Motor neuron (in vitro differentiated cells): ENCODE results near the gene COL1A2. TPM values are rescaled to one million over a fixed set of nuclear protein-coding genes. Genes with fewer than 3 reads are reported as not detected.

Experiments
- ATAC-seq, 8 experiments: fragments of 200-7000 bp; cut with Tn5 transposase; replicated peaks in 6 of 8; 2 replicates each; pipeline ENCODE4 v1.8.0; 2021; ENCODE audit warnings: mild to moderate bottlenecking in 8 of 8, moderate library complexity in 8 of 8
- H3K27ac ChIP-seq, 2 donors: fragments of 250-450 bp; sonication (Bioruptor Pico); 2 replicates each; pipeline ENCODE4 v1.9.0; 2021; ENCODE audit warnings: antibody characterized with exemption in 2 of 2, mild to moderate bottlenecking in 2 of 2, moderate library complexity in 1 of 2
- H3K4me1 ChIP-seq, 2 donors: fragments of 250-450 bp; sonication (Bioruptor Pico); replicated peaks in 1 of 2; 2 replicates each; pipeline ENCODE4 v1.6.1; 2021; ENCODE audit warnings: antibody characterized with exemption in 2 of 2, mild to moderate bottlenecking in 2 of 2, moderate library complexity in 1 of 2
- H3K4me3 ChIP-seq, 5 donors: fragments of 250-450 bp; sonication (Bioruptor Pico); 2 replicates each; pipeline ENCODE4 v1.9.0; 2021; ENCODE audit warnings: antibody characterized with exemption in 5 of 5, mild to moderate bottlenecking in 5 of 5, moderate library complexity in 4 of 5
- WGBS, 10 experiments: fragments of 450-650 bp; shearing (Covaris generic); methylation state at CpG; one replicate each; pipeline ENCODE4 v1.0.0; 2022; 5-methylcytosine and 5-hydroxymethylcytosine counted together
- in situ Hi-C, 9 experiments: fragments of 400-800 bp; cut with MboI; loops; one replicate each; pipeline ENCODE4 v1.15.0; 2021; ENCODE audit warnings: low sequenced_read_pairs in 9 of 9, low pct_unique_long_range_greater_than_20kb in 2 of 9; ENCODE audit not compliant: unreplicated experiment in 9 of 9
- total RNA-seq, 8 experiments: library from RNA; unstranded; fragments of 300-600 nt; gene quantifications; 2 replicates each; pipeline versions ENCODE4 v1.2.3 to v1.2.4, GENCODE V29; 2022

COL1A2 gene
- total RNA-seq, 8 experiments from 2014 or later: 0.16 to 1,790 (median 1.4) TPM

- Histone ChIP-seq H3K4me3 (no peak overlapping the region), H3K4me1 (peaks cover 0 to 4% of the 10 kb centered on the region in 2 donors), H3K27ac (no peak overlapping the region)
- WGBS, 10 experiments: 89 to 100% (median 100%) methylated on average over 1 of the region's 1 CpG; no CpG with 5 or more reads in 2 of the 10 experiments
- in situ Hi-C loops: no loop called here
- no peak for ATAC-seq
These were observed 5.3 kb upstream of the COL1A2 start for GRCh38 chr7:94389381-94389780.

GRCh38 chr7:94391726-94392392 is 2.8 kb upstream of the COL1A2 start:
- WGBS, 10 experiments: 0 to 36% (median 10%) methylated on average over 1 to 3 of the region's 4 CpGs
- peaks cover 0 to 4% of the 10 kb centered on the region in 2 donors for H3K4me1 ChIP-seq
- peak in 5 of 8 experiments; percentile 23 to 54 (median 38) for ATAC-seq
- no peak overlapping the region for H3K4me3 ChIP-seq
- no peak overlapping the region for H3K27ac ChIP-seq
- in situ Hi-C loops: loop anchor here in 3 of 9 experiments (10.0 kb wide), 1 partner anchor 97 kb away; no protein-coding TSS in a partner anchor

DNA sequence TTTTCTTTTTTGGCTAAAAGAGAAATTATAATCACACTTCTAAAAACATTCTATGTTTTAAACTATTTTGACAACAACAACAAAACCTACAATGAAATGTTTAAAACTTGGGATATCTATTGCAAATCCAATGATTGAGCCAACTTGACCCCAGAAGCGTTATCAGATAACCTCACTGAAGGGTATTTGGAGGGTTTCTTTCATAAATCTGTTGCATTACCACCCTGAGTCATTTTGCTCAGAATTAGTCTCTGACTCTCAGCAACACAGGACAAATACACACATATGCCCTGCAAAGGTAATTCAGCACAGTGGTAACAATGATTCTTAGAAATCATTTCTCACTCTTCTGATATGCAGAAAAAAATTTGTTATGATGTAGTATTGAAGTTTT is 2.3 kb upstream of the COL1A2 start:
- Histone ChIP-seq H3K4me1 (peaks cover 0 to 4% of the 10 kb centered on the region in 2 donors), H3K4me3 (no peak overlapping the region), H3K27ac (no peak overlapping the region)
- ATAC-seq: peak in 1 of 8 experiments; percentile 24
- in situ Hi-C loops: loop anchor here in 3 of 9 experiments (10.0 kb wide), 1 partner anchor 98 kb away; no protein-coding TSS in a partner anchor
- WGBS, 10 experiments: 10 to 67% (median 43%) methylated on average over 1 of the region's 1 CpG; no CpG with 5 or more reads in 2 of the 10 experiments

DNA sequence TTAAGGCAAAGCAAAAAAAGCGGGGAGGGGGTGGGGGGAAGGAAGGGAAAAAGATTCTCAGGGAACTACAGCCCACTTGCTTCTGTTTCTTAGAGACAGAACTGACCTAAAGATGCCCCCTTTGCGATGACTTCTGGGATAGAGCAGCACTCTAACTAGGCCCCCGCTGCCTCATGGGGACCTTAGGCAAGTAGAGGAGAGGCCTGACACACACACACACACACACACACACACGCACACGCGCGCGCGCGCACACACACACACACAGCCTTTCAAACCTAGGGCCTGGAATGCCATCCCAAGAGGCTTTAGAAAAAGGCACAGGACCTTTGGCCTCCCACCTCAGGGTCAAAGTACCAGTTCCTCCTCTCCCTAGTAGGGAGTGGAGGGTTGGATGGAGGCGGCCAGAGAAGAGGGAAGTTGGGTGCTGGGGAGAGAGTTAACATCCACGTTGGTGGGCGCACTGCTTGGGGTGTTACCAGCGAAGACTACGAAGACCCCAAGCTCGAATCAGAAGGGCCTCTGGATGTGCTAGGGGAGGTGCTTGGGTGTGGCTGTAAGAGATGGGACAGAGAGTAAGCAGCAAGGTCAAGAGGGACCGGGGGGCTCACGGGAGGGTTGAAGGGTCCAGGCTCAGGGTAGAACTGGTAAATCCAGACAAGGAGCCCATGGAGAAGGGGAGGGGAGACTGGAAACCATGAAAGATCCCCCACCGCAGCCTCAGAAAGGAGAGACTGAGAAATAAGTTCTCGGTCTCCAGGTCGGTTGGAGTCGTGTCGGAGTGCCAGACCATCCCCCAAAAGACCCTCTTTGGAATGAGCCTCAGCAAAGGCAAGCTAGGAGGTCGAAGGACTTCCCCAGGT is 1.2 kb upstream of the COL1A2 start:
- H3K27ac ChIP-seq: no peak overlapping the region
- H3K4me1 ChIP-seq: peaks cover 0 to 4% of the 10 kb centered on the region in 2 donors
- WGBS, 10 experiments: 7 to 83% (median 25%) methylated on average over 2 to 15 of the region's 24 CpGs; no CpG with 5 or more reads in 3 of the 10 experiments
- H3K4me3 ChIP-seq: no peak overlapping the region
- in situ Hi-C loops: loop anchor here in 3 of 9 experiments (10.0 kb wide), 1 partner anchor 99 kb away; no protein-coding TSS in a partner anchor
- ATAC-seq: peak in 2 of 8 experiments; percentile 32 to 36

- in situ Hi-C loops: loop anchor here in 3 of 9 experiments (10.0 kb wide), 1 partner anchor 99 kb away; no protein-coding TSS in a partner anchor
- Histone ChIP-seq H3K4me1 (peaks cover 0 to 4% of the 10 kb centered on the region in 2 donors), H3K27ac (no peak overlapping the region), H3K4me3 (no peak overlapping the region)
- ATAC-seq: peak in 3 of 8 experiments; percentile 7 to 10 (median 9)
- 0 to 17% methylated on average over 1 to 2 of the region's 19 CpGs; no CpG with 5 or more reads in 8 of the 10 experiments for WGBS, 10 experiments
These were observed 622 bp upstream of the COL1A2 start for GRCh38 chr7:94394109-94394436.

GRCh38 chr7:94395141-94396036 is 694 bp downstream of the COL1A2 start:
- Histone ChIP-seq H3K27ac (no peak overlapping the region), H3K4me3 (no peak overlapping the region), H3K4me1 (peaks cover 0 to 4% of the 10 kb centered on the region in 2 donors)
- in situ Hi-C loops: loop anchor here in 3 of 9 experiments (10.0 kb wide), 1 partner anchor 101 kb away; no protein-coding TSS in a partner anchor
- ATAC-seq: peak in 4 of 8 experiments; percentile 26 to 88 (median 32)
- 2 to 100% (median 25%) methylated on average over 1 to 14 of the region's 14 CpGs for WGBS, 10 experiments

DNA sequence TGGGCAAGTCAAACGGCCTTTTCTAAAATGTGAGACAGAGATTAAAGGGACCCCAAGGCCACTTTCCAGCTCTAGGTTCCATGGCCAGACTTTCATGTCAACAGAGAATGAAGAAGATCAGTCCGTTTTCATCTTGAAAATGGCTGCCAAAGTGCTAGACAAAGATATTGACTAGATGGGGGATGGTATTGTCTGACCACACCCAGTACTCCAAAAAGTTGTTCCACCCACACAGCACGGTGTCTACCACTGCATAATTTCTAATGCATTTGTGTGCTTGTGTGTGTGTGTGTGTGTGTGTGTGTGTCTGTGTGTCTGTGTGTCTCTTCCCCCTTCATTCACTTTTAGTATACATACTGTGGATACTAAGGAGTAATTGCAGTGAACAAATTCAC is 1.3 kb downstream of the COL1A2 start:
- in situ Hi-C loops: loop anchor here in 3 of 9 experiments (10.0 kb wide), 1 partner anchor 101 kb away; no protein-coding TSS in a partner anchor
- ATAC-seq: peak in 2 of 8 experiments; percentile 25 to 37
- 0 to 100% (median 81%) methylated on average over 1 to 3 of the region's 3 CpGs; no CpG with 5 or more reads in 2 of the 10 experiments for WGBS, 10 experiments
- no peak overlapping the region for H3K27ac ChIP-seq
- H3K4me1 ChIP-seq: peaks cover 0 to 4% of the 10 kb centered on the region in 2 donors
- H3K4me3 ChIP-seq: no peak overlapping the region

DNA sequence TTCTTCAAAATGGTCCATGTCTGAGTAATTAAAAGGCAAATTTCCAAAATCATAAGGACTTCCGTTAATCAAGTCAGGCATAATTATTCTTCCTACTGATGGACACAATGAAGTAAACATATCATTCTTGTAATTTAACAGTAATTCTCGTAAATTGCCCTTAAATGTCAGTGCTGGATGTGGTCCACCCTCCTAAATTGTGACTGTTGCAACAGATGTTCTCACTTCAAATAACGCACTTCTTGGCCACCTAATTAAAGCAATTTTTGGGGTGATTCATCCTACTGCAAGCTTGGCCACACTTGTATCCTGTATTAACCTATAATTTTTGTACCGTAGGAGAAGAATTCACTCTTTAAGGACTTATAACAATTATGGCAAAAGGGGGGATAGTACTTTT is 1.9 kb downstream of the COL1A2 start:
- WGBS, 10 experiments: 7 to 97% (median 60%) methylated on average over 1 to 4 of the region's 4 CpGs; no CpG with 5 or more reads in 2 of the 10 experiments
- H3K27ac ChIP-seq: no peak overlapping the region
- H3K4me3 ChIP-seq: no peak overlapping the region
- in situ Hi-C loops: loop anchor here in 3 of 9 experiments (10.0 kb wide), 1 partner anchor 102 kb away; no protein-coding TSS in a partner anchor
- peaks cover 0 to 4% of the 10 kb centered on the region in 2 donors for H3K4me1 ChIP-seq
- ATAC-seq: no peak

- no peak overlapping the region for H3K4me3 ChIP-seq
These were observed 3.0 kb downstream of the COL1A2 start for GRCh38 chr7:94397722-94398121.

GRCh38 chr7:94398841-94399240 is 4.1 kb downstream of the COL1A2 start:
- 9 to 95% (median 74%) methylated on average over 1 to 6 of the region's 6 CpGs for WGBS, 10 experiments
- H3K4me3 ChIP-seq: no peak overlapping the region

More at GRCh38 chr7:94397722-94398121, 3.0 kb downstream of the COL1A2 start:
- in situ Hi-C loops: loop anchor here in 3 of 9 experiments (10.0 kb wide), 1 partner anchor 103 kb away; no protein-coding TSS in a partner anchor
- 0 to 100% (median 58%) methylated on average over 1 of the region's 1 CpG; no CpG with 5 or more reads in 2 of the 10 experiments for WGBS, 10 experiments
- Histone ChIP-seq H3K4me1 (no peaks in the 10 kb centered on the region), H3K27ac (no peak overlapping the region)
- no peak for ATAC-seq

DNA sequence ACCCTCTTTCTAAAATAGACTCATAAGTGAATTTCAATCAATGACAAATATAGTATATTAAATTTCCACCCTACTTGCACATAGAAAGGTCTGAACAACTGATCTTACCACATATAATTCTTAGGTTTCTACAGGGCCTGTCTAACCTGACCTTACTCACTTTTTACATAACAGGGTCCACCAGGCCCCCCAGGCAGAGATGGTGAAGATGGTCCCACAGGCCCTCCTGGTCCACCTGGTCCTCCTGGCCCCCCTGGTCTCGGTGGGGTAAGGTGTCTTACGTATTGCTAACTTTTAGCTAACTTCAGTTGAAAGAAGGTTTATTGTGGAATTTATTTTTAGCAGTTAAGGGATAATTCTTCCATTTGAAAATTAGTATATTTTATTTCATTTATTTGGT is 5.3 kb downstream of the COL1A2 start:
- ATAC-seq: no peak
- no peak overlapping the region for H3K27ac ChIP-seq
- H3K4me3 ChIP-seq: no peak overlapping the region
- H3K4me1 ChIP-seq: peaks cover 0 to 3% of the 10 kb centered on the region in 2 donors
- 60 to 96% (median 81%) methylated on average over 1 to 2 of the region's 2 CpGs; no CpG with 5 or more reads in 4 of the 10 experiments for WGBS, 10 experiments
- in situ Hi-C loops: no loop called here

More at GRCh38 chr7:94398841-94399240, 4.1 kb downstream of the COL1A2 start:
- H3K4me1 ChIP-seq: peaks cover 0 to 3% of the 10 kb centered on the region in 2 donors
- ATAC-seq: no peak
- no peak overlapping the region for H3K27ac ChIP-seq
- in situ Hi-C loops: loop anchor here in 3 of 9 experiments (10.0 kb wide), 1 partner anchor 104 kb away; no protein-coding TSS in a partner anchor
